ENCODE measurements around the gene SEMA7A.
A peak's percentile ranks its signal among the peaks of the same experiment; 100 is the strongest.

The SEMA7A gene

DNA sequence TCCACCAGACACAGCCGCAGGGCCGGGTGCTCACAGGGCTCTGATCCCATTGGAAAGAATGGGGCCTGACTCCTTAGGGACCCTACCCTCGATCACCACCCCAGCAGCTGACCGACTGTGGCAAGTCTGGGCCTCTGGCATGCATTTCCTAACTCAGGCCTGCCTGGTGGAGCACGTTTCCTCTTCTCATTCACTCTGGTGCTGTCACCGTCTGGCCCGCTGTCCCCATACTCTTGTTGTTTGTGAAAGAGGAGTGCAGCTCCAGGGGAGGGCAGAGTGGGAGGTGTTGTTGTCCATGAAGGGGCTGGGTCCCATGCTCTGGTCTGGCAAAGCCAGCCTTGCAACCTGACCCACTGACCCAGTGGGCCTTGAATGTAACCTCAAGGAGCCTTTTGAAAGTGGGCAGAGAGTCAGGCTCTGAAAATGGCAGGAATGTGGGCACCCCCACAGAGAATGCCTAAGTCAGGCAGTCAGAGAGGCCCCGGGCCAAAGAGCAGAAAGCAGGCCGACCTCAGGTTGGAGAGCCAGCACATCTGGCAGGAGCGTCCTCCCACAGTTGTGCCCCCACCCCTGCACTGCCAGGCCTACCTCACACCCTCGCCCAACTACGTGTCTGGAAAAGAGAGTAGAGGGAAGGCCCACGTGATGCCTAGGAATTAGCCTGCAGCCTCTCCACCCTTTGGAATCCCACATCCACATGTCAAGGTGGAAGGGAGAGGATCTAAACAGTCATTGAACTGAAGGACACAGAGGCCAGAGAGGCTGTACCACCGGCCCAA lies 10.9 kb downstream of the SEMA7A start:
- no peak overlapping the region for H3K4me3 ChIP-seq (ENCODE audit: severe bottlenecking)
- H3K27ac ChIP-seq (ENCODE audit: poor library complexity, severe bottlenecking) = peak overlapping the region; percentile 95
- DNase-seq (ENCODE audit: low spot score) (peak; percentile 100), ATAC-seq (ENCODE audit: low read depth) (peak; percentile 82)
- H3K9me3 ChIP-seq (ENCODE audit: severe bottlenecking) = no peaks in the 10 kb centered on the region
- peaks cover 8% of the 10 kb centered on the region; the same call in 1 of the 2 replicates for H3K36me3 ChIP-seq (ENCODE audit: low read depth)
- TF ChIP-seq, protein P1, sequence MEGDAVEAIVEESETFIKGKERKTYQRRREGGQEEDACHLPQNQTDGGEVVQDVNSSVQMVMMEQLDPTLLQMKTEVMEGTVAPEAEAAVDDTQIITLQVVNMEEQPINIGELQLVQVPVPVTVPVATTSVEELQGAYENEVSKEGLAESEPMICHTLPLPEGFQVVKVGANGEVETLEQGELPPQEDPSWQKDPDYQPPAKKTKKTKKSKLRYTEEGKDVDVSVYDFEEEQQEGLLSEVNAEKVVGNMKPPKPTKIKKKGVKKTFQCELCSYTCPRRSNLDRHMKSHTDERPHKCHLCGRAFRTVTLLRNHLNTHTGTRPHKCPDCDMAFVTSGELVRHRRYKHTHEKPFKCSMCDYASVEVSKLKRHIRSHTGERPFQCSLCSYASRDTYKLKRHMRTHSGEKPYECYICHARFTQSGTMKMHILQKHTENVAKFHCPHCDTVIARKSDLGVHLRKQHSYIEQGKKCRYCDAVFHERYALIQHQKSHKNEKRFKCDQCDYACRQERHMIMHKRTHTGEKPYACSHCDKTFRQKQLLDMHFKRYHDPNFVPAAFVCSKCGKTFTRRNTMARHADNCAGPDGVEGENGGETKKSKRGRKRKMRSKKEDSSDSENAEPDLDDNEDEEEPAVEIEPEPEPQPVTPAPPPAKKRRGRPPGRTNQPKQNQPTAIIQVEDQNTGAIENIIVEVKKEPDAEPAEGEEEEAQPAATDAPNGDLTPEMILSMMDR (IDR thresholded peaks at IDR 0.05; ENCODE audit: poor library complexity, severe bottlenecking) = no peak
- H3K27me3 ChIP-seq (ENCODE audit: insufficient read depth, poor library complexity, severe bottlenecking) = no peaks in the 10 kb centered on the region
- peaks cover 70% of the 10 kb centered on the region for H3K4me1 ChIP-seq (ENCODE audit: insufficient read depth, poor library complexity, severe bottlenecking)

DNA sequence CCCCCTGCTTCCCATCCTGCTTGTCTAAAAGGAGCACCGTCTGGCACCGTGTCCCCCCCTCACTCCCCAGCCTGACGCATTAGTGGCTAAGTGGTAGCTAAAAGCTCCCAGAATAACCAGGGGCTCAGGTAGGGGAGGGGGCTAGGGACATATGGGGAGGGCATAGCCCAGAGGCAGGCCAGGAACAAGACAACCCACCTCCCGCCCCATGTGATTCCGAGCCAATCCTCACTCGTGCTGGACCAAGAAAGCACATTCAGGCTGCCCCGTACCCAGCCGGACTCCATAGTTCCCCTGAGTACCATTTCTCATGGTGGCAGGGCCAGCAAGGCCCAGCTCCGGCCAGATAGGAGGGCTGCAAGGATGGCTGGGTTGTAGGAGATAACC lies 11.5 kb downstream of the SEMA7A start:
- H3K4me3 ChIP-seq (ENCODE audit: severe bottlenecking) = no peak overlapping the region
- no peaks in the 10 kb centered on the region for H3K27me3 ChIP-seq (ENCODE audit: insufficient read depth, poor library complexity, severe bottlenecking)
- ATAC-seq (ENCODE audit: low read depth) = no peak
- TF ChIP-seq, protein P1 (IDR thresholded peaks at IDR 0.05; ENCODE audit: poor library complexity, severe bottlenecking) = no peak
- H3K4me1 ChIP-seq (ENCODE audit: insufficient read depth, poor library complexity, severe bottlenecking) = peaks cover 76% of the 10 kb centered on the region
- H3K36me3 ChIP-seq (ENCODE audit: low read depth) = peaks cover 10% of the 10 kb centered on the region
- no peak for DNase-seq (ENCODE audit: low spot score)
- no peaks in the 10 kb centered on the region for H3K9me3 ChIP-seq (ENCODE audit: severe bottlenecking)
- peak overlapping the region; percentile 95 for H3K27ac ChIP-seq (ENCODE audit: poor library complexity, severe bottlenecking)

GRCh38 chr15:74421302-74422245 lies 12.2 kb downstream of the SEMA7A start:
- H3K9me3 ChIP-seq (ENCODE audit: severe bottlenecking) = no peaks in the 10 kb centered on the region
- TF ChIP-seq, protein P1 (IDR thresholded peaks at IDR 0.05; ENCODE audit: poor library complexity, severe bottlenecking) = no peak
- no peak for DNase-seq (ENCODE audit: low spot score)
- H3K4me1 ChIP-seq (ENCODE audit: insufficient read depth, poor library complexity, severe bottlenecking) = peaks cover 82% of the 10 kb centered on the region
- H3K4me3 ChIP-seq (ENCODE audit: severe bottlenecking) = no peak overlapping the region
- peak overlapping the region; percentile 95 for H3K27ac ChIP-seq (ENCODE audit: poor library complexity, severe bottlenecking)
- no peak for ATAC-seq (ENCODE audit: low read depth)
- peaks cover 17% of the 10 kb centered on the region for H3K36me3 ChIP-seq (ENCODE audit: low read depth)
- H3K27me3 ChIP-seq (ENCODE audit: insufficient read depth, poor library complexity, severe bottlenecking) = no peaks in the 10 kb centered on the region

DNA sequence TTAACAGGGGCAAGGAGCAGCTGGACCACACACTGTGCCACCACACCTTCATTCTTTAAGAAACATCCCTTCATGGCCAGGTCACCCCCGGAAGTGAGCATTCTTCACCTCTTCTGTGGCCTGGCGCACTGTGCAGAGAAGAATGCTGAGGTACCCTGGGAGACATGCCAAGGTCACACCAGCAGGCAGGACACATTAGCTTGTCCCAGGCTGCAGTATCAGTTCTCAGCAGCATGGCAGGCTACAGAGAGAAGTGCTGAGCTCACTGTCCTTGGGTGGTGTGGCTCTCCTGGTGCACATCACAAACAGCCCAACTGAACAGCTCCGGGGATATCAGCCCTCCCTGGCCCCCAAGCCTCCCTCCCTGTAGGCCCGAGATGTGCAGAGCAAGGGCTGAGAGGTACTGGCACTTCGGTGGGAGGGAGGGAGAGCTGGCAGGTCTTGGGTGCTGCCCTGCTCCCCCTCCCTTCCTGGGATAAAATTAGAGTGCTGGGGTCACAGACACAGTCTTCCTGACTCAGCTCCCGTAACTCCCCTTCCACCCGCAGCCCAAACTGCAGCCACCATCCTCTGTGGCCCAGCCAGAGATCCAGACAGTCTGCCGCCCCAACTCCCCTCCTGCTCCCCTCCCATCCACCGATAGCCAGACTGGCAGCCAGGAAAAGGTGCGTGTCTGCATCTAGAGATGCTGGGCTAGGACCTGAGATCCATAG lies 13.4 kb downstream of the SEMA7A start:
- H3K4me3 ChIP-seq (ENCODE audit: severe bottlenecking) = no peak overlapping the region
- ATAC-seq (ENCODE audit: low read depth) (no peak), DNase-seq (ENCODE audit: low spot score) (no peak)
- peaks cover 82% of the 10 kb centered on the region for H3K4me1 ChIP-seq (ENCODE audit: insufficient read depth, poor library complexity, severe bottlenecking)
- H3K27ac ChIP-seq (ENCODE audit: poor library complexity, severe bottlenecking) = peak overlapping the region; percentile 95
- TF ChIP-seq, protein P1 (IDR thresholded peaks at IDR 0.05; ENCODE audit: poor library complexity, severe bottlenecking) = no peak
- peaks cover 24% of the 10 kb centered on the region for H3K36me3 ChIP-seq (ENCODE audit: low read depth)
- H3K9me3 ChIP-seq (ENCODE audit: severe bottlenecking) = no peaks in the 10 kb centered on the region
- H3K27me3 ChIP-seq (ENCODE audit: insufficient read depth, poor library complexity, severe bottlenecking) = no peaks in the 10 kb centered on the region
